CD4-positive, alpha-beta T cell treated with Interleukin-15 for 1 hour (primary cell): ENCODE data around the gene ATP5F1B.
"Not testable (repeated sequence)": the region's sequence is repeated elsewhere in the genome, so short reads cannot be mapped to it uniquely, and the experiment has no call there.

Source experiments
- DNase-seq: peaks from one replicate; pipeline ENCODE4 v3.0.0-alpha.2; 2020

Gene ATP5F1B

DNA sequence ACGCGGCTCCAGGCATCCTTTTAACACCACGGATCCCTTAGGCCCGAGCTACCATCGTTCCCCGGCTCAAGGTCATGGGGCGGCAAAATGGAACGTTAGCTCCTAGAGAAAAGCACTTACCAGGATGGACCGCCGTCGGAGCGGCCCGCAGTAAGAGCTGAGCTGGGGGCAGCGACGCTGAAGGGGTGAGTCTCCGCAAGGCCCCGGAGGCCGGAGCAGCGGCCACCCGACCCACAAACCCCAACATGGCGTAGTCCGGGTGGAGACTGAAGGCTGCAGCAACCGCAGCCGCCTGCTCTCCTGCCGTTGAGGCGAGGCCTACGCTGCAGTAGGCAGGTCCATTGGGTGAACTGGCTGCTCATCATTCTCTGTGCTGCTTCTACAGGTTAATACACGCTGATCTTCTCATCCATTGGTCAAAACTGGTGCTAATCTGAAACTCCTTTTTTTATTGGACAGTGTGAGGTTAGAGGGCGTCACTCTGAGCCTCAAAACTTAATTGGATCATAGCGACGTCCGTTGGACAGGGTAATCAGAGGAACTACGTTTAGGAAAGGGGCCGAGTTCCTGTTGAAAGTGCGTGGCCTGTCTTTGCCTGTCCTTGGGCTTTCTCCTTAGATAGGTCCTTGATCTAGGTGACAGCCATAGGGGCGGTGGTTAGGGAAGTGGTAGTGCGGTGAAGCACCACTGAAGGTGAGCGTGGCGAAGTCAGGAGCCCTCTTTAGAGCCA is at the start of gene ATP5F1B:
Gene ATP5F1B (minus strand): TSS at position 268 of the 730 bp plus-strand sequence. CDS start 21 bp downstream, at position 247.
- peak; percentile 97 for DNase-seq

DNA sequence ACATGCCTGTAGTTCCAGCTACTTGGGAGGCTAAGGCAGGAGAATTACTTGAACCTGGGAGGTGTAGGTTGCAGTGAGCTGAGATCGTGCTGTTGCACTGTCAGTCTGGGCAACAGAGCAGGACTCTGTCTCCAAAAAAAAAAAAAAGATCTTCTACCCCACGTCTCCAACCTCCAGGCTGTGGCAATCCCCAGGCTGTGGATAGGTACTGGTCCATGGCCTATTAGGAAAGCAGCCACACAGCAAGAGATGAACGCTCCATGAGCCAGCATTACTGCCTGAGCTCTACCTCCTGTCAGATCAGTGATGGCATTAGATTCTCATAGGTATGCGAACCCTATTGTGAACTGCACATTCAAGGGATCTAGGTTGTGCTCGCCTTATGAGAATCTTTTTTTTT is 48.4 kb upstream of the ATP5F1B start:
- DNase-seq, result no peak

DNA sequence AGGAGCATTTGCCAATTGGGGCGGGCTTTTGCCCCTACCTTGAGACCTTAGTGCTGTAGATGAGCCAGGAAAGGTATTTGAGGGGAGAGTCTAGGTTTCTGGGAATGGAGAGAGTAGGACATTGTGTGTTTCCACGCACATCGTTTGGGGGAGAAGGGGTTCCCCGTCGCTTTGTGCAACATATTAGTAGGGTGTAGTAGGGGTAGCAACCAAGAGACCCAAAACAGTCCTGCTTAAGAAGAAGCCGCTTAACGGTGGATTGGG is 43.0 kb upstream of the ATP5F1B start:
- no peak for DNase-seq

GRCh38 chr12:56688129-56688845 is 42.5 kb upstream of the ATP5F1B start, which contains the start of gene PTGES3:
Gene PTGES3, minus strand, starts transcription at chr12:56688284. Its CDS starts 285 bp downstream, at chr12:56687999.
- DNase-seq, result peak; percentile 99

- DNase-seq, result peak; percentile 76
Measured at GRCh38 chr12:56687223-56688128, 41.7 kb upstream of the ATP5F1B start.

DNA sequence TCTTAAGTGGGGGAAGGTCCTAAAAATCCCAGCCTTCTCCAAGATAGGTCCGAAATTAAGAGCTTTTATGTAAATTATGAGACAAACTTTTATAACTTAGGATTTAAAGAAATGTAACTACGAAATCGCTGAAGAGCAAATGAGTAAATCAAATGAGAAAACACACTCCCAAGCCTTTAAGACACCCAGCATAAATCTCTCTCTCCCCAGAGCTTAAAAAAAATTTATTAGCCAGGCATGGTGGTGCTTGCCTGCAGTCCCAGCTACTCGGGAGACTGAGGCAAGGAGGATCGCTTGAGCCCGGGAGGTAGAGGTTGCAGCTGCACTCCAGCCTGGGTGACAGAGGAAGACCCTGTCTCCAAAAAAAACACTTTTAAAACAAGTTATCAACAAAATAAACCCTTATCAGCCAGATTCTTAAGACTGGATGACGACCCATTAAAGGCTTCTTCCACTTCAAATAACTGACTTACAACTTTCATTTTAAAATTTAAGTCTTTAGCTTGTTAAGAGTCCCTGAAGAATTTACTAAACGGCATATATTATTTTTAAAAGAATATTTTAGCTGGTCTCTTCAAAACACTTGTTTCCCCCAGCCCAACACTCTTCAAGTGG is 39.1 kb upstream of the ATP5F1B start:
- DNase-seq, result no peak

DNA sequence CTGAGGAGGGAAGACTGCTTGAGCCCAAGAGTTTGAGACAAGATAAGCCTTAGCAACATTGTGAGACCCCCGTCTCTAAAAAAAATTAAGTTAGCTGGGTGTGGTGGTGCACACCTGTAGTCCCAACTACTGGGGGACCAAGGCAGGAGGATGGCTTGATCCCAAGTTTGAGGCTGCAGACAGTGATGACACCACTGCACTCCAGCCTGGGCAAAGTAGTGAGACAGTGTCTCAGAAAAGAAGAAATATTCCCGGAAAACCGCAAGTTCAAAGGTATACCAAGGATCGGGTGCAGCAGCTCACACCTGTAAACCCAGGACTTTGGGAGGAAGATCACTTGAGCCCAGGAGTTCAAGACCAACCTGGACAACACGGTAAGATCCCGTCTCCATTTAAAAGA is 36.5 kb upstream of the ATP5F1B start:
- DNase-seq, result no peak

DNA sequence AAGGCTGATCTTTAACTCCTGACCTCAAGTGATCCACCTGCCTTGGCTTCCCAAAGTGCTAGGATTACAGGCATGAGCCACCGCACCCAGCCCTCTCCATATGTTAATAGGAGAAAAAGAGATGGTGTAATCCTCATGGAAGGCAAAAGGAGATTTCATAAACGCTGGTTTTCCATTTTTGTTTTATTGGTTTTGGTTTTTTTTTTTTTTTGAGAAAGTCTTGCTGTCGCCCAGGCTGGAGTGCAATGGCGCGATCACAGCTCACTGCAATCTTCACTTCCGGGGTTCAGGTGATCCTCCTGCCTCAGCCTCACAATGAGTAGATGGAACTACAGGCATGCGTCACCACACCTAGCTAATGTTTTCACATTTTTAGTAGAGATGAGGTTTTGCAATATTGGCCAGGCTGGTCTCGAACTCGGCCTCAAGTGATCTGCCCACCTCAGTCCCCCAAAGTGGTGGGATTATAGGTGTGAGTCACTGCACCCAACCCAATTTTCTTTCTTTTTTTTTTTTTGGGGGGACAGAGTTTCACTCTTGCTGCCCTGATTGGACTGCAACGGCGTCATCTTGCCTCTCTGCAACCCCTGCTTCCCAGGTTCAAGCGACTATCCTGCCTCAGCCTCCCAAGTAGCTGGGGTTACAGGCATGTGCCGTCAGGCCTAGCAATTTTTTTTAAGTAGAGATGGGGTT is 34.2 kb upstream of the ATP5F1B start:
- no peak for DNase-seq

- DNase-seq, result no peak
Measured at GRCh38 chr12:56678852-56679251, 33.1 kb upstream of the ATP5F1B start.

DNA sequence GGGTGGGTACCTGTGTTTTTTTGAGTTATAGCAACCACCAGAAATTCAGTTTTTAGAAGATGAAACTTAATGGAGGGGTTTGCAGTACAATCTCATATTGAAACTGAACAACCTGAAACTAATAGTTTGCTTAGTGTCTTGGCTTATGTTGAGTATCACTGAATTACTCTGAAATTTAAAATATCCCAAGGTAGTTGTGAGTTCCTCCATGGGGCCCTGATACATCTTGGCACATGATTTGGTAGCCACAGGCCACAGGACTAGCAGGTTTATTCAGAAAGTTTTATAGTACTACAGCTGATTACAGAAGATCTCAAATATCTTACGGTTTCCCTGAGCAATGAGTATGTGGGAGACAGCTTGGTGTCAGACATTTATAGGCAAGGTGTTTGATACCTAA is 31.9 kb upstream of the ATP5F1B start:
- no peak for DNase-seq

DNA sequence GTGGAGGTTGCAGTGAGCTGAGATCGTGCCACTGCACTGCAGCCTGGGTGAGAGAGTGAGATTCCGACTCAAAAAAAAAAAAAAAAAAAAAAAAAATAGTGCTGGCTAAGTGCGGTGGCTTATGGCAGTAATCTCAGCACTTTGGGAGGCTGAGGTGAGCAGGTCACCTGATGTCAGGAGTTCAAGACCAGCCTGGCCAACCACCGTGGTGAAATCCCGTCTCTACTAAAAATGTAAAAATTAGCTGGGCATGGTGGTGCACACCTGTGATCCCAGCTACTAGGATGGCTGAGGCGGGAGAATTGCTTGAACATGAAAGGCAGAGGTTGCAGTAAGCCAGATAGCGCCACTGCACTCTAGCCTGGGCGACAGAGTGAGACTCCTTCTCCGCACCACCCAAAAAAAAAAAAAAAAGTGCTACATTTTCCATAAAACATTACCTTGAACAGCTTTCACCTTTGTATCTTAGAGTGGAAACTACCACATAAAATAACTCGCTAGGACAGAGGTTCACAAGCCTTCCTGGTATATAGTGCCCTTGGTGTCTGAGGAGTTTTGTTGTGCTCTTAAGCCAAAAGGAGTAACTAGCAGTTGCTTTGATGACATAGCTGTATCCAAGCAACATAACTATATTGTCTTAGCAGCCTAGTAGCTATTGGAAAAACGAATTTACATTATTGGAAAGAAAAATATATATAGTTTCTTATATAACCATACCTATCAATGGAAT is 31.2 kb upstream of the ATP5F1B start:
- DNase-seq, result no peak

- no peak for DNase-seq
Measured at GRCh38 chr12:56671608-56672007, 25.8 kb upstream of the ATP5F1B start.

DNA sequence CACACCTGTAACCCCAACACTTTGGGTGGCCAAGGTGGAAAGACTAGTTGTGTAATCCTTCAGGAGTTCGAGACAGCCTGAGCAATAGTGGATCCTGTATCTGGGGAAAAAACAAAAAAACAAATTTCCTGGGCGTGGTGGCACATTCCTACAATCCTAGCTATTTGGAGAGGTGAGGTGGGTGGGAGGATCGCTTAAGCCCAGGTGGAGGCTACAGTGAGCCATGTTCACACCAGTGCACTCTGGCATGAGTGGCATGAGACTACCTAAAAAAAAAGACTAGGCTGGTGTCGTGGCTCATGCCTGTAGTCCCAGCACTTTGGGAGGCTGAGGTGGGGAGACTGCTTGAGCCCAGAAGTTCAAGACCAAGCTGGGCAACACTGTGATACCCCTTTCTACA is 25.1 kb upstream of the ATP5F1B start:
- no peak for DNase-seq

DNA sequence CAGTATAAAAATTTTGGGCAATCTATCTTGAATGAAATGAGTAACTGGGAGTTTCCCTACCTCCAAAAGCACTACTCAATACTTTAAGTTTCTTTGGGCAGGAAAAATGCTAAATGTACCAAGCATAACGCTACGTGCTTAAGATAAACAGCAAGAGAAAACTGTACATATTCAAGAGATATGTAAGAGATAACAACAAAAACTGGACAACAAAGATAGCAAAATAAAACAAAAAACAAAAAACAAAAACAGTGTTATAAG is 22.3 kb upstream of the ATP5F1B start:
- DNase-seq, result no peak

GRCh38 chr12:56661979-56662638 is 16.3 kb upstream of the ATP5F1B start:
- DNase-seq, result no peak

GRCh38 chr12:56661560-56661959 is 15.8 kb upstream of the ATP5F1B start:
- DNase-seq, result no peak

- DNase-seq, result no peak
Measured at GRCh38 chr12:56658921-56659320, 13.1 kb upstream of the ATP5F1B start.

DNA sequence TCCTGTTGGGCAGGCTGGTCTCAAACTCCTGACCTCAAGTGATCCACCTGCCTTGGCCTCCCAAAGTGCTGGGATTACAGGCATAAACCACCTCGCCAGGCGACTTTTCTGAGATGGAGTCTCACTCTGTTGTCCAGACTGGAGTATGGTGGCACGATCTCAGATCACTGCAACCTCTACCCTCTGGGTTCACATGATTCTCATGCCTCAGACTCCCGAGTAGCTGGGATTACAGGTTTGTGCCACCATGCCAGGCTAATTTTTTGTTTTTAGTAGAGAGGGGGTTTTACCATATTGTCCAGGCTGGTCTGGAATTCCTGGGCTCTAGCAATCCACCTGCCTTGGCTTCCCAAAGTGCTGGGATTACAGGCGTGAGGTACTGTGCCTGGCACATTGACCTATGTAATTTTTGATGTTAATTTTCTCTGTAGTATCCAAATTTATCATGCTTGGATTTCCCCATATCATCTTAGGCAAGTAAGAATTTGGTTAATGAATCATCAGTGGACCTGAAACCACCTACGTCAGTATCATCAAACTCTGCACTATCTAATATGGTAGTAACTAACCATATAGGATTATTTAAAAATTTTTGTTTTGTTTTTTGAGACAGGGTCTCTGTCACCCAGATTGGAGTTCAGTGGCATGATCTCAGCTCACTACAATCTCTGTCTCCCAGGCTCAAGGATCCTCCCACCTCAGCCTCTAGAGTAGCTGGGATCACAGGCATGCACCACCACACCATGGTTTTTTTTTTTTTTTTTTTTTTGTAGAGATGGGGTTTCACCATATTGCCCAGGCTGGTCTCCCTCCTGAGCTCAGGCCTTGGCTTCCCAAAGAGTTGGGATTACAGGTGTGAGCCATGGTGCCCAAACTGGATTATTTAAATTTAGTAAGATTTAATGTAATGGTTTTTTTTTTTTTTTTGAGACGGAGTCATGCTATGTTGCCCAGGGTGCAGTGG is 11.9 kb upstream of the ATP5F1B start:
- DNase-seq, result no peak

DNA sequence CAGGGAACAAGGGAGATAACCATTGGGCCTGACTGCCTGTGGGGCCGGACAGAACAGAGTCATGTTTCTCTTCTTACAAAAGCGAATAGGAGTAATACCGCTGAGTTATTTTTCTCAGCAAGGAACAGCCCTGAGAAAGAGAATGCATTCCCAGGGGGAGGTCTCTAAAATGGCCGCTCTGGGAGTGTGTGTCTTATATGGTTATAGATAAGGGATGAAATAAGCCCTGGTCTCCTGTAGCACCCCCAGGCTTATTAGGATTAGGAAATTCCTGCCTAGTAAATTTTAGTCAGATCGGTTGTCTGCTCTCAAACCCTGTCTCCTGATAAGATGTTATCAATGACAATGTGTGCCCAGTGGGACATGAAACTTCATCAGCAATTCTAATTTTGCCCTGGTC is 8.0 kb upstream of the ATP5F1B start:
- DNase-seq, result not testable (repeated sequence)

DNA sequence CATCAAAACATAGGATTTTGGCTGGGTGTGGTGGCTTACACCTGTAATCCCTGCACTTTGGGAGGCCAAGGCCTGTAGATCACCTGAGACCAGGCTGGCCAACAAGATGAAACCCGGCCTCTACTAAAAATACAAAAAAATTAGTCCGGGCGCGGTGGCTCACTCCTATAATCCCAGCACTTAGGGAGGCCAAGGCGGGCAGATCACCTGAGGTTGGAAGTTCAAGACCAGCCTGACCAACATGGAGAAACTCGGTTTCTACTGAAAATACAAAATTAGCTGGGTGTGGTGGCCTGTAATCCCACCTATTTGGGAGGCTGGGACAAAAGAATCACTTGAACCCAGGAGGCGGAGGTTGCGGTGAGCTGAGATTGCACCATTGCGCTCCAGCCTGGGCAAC is 2.2 kb upstream of the ATP5F1B start:
- DNase-seq, result not testable (repeated sequence)
